Activated T-cell treated with anti-CD3 and anti-CD28 coated beads for 4 hours (primary cell): Measurements from ENCODE around the gene RPS3.
"Not testable (repeated sequence)": the region's sequence is repeated elsewhere in the genome, so short reads cannot be mapped to it uniquely, and the experiment has no call there.

ENCODE experiments used
- DNase-seq: peaks from one replicate; pipeline ENCODE4 v3.0.0-alpha.2; 2020

The RPS3 gene

GRCh38 chr11:75399344-75400145 is at the start of gene RPS3:
TSS of gene RPS3 (plus strand) at chr11:75399518. CDS start at chr11:75399548, 30 bp downstream.
- peak; percentile 85 for DNase-seq

GRCh38 chr11:75349521-75350116 is 49.7 kb upstream of the RPS3 start:
- DNase-seq: no peak

- DNase-seq: no peak
Observed at GRCh38 chr11:75350122-75350742, 49.1 kb upstream of the RPS3 start.

- peak; percentile 25 for DNase-seq
Observed at GRCh38 chr11:75350743-75351540, 48.4 kb upstream of the RPS3 start.

GRCh38 chr11:75351541-75351790 is 47.9 kb upstream of the RPS3 start, which contains the start of gene ARRB1:
TSS of gene ARRB1 (minus strand) at chr11:75351661. CDS start at chr11:75351607, 54 bp downstream.
- no peak for DNase-seq

GRCh38 chr11:75351791-75352587 is 47.3 kb upstream of the RPS3 start:
- peak; percentile 36 for DNase-seq

GRCh38 chr11:75352588-75353206 is 46.6 kb upstream of the RPS3 start:
- no peak for DNase-seq

- DNase-seq: no peak
Observed at GRCh38 chr11:75355051-75355450, 44.3 kb upstream of the RPS3 start.

- DNase-seq: no peak
Observed at GRCh38 chr11:75356613-75357012, 42.7 kb upstream of the RPS3 start.

- DNase-seq: not testable (repeated sequence)
Observed at GRCh38 chr11:75362285-75362684, 37.0 kb upstream of the RPS3 start.

- DNase-seq: no peak
Observed at GRCh38 chr11:75365711-75366181, 33.6 kb upstream of the RPS3 start.

GRCh38 chr11:75366826-75367225 is 32.5 kb upstream of the RPS3 start:
- DNase-seq: not testable (repeated sequence)

GRCh38 chr11:75369560-75370255 is 29.6 kb upstream of the RPS3 start:
- DNase-seq: no peak

GRCh38 chr11:75371949-75372876 is 27.1 kb upstream of the RPS3 start:
- DNase-seq: no peak

GRCh38 chr11:75373201-75373600 is 26.1 kb upstream of the RPS3 start:
- no peak for DNase-seq

GRCh38 chr11:75374646-75375045 is 24.7 kb upstream of the RPS3 start:
- no peak for DNase-seq

GRCh38 chr11:75375626-75376025 is 23.7 kb upstream of the RPS3 start:
- no peak for DNase-seq

- DNase-seq: no peak
Observed at GRCh38 chr11:75376175-75376574, 23.1 kb upstream of the RPS3 start.

- DNase-seq: not testable (repeated sequence)
Observed at GRCh38 chr11:75378776-75379175, 20.5 kb upstream of the RPS3 start.

- no peak for DNase-seq
Observed at GRCh38 chr11:75380245-75380644, 19.1 kb upstream of the RPS3 start.
